Suprapubic skin (tissue), 4 donors: ENCODE measurements around the gene GPR179. TPM values are rescaled to one million over a fixed set of nuclear protein-coding genes. Genes with fewer than 3 reads are reported as not detected.

ENCODE experiments used
- DNase-seq, 2 donors: peaks; one replicate each; pipeline ENCODE4 v3.0.0-alpha.2; 2019; ENCODE audit warnings: low spot score in 2 of 2
- H3K27ac ChIP-seq: fragments of 200-600 bp; sonication (generic); one replicate; pipeline ENCODE4 v1.5.1; 2019
- H3K27me3 ChIP-seq: fragments of 200-600 bp; sonication (generic); one replicate; pipeline ENCODE4 v1.5.1; 2019
- H3K36me3 ChIP-seq: fragments of 200-600 bp; sonication (generic); one replicate; pipeline ENCODE4 v1.5.1; 2019
- H3K4me1 ChIP-seq: fragments of 200-600 bp; sonication (generic); one replicate; pipeline ENCODE4 v1.5.1; 2019
- H3K4me3 ChIP-seq: fragments of 200-600 bp; sonication (generic); one replicate; pipeline ENCODE4 v1.5.1; 2019; ENCODE audit warnings: mild to moderate bottlenecking
- H3K9me3 ChIP-seq: fragments of 200-600 bp; sonication (generic); one replicate; pipeline ENCODE4 v1.5.1; 2019
- EP300 ChIP-seq: sonication (generic); formaldehyde crosslinking; IDR thresholded peaks from one replicate; pipeline ENCODE4 v1.6.1; 2017; ENCODE audit warnings: antibody characterized with exemption
- POLR2A ChIP-seq, 2 donors: fragments of 450-650 bp; IDR thresholded peaks; one replicate each; pipeline ENCODE4 v1.6.1; 2017; ENCODE audit warnings: antibody characterized with exemption in 2 of 2, mild to moderate bottlenecking in 2 of 2, moderate library complexity in 2 of 2
- POLR2AphosphoS5 ChIP-seq, 3 donors: sonication (generic); formaldehyde crosslinking; IDR thresholded peaks; one replicate each; pipeline ENCODE4 v1.6.1; 2017; ENCODE audit warnings: antibody characterized with exemption in 3 of 3
- WGBS: methylation state at CpG from one replicate; pipeline ENCODE4 v1.1.5; 2018; 5-methylcytosine and 5-hydroxymethylcytosine counted together
- total RNA-seq, 4 donors: library from RNA; depleted of rRNA; stranded (reverse); fragments of >200 nt; gene quantifications; one replicate each; pipeline ENCODE4 v1.1.0, GENCODE V29; 2016
- TF ChIP-seq, protein P1 (sequence below), 2 donors: fragments of 200-600 bp in 1 of 2; fragments of 450-650 bp in 1 of 2; sonication (generic) in 1 of 2; IDR thresholded peaks; one replicate each; pipeline ENCODE4 v1.5.1; 2016 to 2019; ENCODE audit warnings: antibody characterized with exemption in 2 of 2, mild to moderate bottlenecking in 1 of 2, moderate library complexity in 1 of 2

The GPR179 gene
- total RNA-seq, 4 donors from 2014 or later = 0.17 TPM; not detected in 3

DNA sequence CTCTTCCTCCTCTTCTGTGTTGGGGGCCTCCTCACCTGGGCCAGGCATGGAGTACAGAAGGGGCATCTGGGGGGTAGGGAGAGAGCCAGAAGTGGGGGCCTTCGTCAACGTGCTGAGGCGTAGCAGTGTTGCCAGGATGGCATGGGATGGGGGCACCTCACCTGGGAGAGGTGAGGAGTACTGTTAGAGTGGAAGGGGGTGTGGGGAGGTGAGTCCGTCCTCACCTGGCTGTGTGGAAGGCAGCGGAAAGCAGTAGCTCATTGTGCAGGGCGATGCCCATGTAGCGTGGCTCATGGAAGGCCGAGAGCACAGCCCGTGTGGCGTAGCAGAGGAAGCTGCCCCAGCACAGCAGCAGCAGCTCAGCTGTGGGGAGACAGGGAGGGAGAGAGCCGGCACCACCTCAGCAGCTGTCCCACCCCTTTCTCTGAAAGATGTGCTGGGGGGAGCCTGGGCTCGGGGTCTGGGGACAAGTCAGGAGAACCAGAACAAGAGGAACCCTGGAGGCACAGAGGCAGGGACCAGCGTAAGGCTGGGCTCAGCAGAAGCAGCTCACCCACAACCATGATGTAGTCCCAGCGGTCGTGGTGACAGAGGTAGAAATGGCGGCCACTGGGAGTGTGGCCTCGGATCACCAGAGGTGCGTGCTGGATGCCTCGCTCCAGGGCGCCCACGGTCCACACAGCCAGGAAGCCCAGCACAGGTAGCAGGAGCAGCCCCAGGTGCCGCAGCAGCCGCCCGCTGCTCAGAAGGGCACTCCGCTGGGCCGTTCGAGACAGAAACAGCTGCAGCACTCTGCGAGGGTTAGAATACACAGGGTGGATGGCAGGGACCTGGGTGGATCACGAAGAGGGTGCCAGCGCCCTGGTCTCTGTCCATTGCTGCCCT is 9.0 kb downstream of the GPR179 start:
- Histone ChIP-seq H3K27ac (no peak overlapping the region), H3K4me1 (no peaks in the 10 kb centered on the region), H3K4me3 (no peak overlapping the region), H3K27me3 (peaks cover 15% of the 10 kb centered on the region), H3K36me3 (no peaks in the 10 kb centered on the region), H3K9me3 (no peaks in the 10 kb centered on the region)
- DNase-seq = no peak
- 87% methylated on average over 29 of the region's 30 CpGs for WGBS
- no peak for TF ChIP-seq POLR2A (IDR thresholded peaks at IDR 0.05)
- TF ChIP-seq, protein P1, sequence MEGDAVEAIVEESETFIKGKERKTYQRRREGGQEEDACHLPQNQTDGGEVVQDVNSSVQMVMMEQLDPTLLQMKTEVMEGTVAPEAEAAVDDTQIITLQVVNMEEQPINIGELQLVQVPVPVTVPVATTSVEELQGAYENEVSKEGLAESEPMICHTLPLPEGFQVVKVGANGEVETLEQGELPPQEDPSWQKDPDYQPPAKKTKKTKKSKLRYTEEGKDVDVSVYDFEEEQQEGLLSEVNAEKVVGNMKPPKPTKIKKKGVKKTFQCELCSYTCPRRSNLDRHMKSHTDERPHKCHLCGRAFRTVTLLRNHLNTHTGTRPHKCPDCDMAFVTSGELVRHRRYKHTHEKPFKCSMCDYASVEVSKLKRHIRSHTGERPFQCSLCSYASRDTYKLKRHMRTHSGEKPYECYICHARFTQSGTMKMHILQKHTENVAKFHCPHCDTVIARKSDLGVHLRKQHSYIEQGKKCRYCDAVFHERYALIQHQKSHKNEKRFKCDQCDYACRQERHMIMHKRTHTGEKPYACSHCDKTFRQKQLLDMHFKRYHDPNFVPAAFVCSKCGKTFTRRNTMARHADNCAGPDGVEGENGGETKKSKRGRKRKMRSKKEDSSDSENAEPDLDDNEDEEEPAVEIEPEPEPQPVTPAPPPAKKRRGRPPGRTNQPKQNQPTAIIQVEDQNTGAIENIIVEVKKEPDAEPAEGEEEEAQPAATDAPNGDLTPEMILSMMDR (IDR thresholded peaks at IDR 0.05) = no peak
- no peak for TF ChIP-seq EP300
- no peak for TF ChIP-seq POLR2AphosphoS5 (IDR thresholded peaks at IDR 0.05)

GRCh38 chr17:38333635-38334295 is 10.0 kb downstream of the GPR179 start:
- Histone ChIP-seq H3K4me3 (no peak overlapping the region), H3K9me3 (no peaks in the 10 kb centered on the region), H3K27ac (no peak overlapping the region), H3K27me3 (peaks cover 15% of the 10 kb centered on the region), H3K36me3 (no peaks in the 10 kb centered on the region), H3K4me1 (no peaks in the 10 kb centered on the region)
- TF ChIP-seq EP300 = no peak
- TF ChIP-seq, protein P1 (IDR thresholded peaks at IDR 0.05) = peak in 1 of 2 donors; percentile 46
- WGBS = 49% methylated on average over 11 of the region's 12 CpGs
- peak in 1 of 2 donors; percentile 38 for DNase-seq

DNA sequence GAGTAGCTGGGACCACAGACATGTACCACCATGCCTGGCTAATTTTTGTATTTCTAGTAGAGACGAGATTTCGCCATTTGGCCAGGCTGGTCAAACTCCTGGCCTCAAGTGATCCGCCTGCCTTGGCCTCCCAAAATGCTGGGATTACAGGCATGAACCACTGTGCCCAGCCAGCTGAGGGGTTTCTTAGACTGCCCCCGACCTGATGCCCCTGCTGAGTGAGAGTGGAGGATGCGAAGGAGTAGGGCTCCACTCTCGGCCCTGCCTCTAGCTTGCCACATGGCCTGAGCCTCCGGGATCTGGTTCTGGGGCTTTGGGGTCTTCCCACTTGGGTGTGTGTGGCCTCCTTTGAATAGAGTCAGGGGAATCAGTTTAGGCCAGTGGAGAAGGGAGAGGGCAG is 11.0 kb downstream of the GPR179 start:
- DNase-seq = no peak
- Histone ChIP-seq H3K9me3 (no peaks in the 10 kb centered on the region), H3K27ac (no peak overlapping the region), H3K36me3 (no peaks in the 10 kb centered on the region), H3K27me3 (peaks cover 15% of the 10 kb centered on the region), H3K4me1 (no peaks in the 10 kb centered on the region), H3K4me3 (no peak overlapping the region)
- TF ChIP-seq, protein P1 (IDR thresholded peaks at IDR 0.05) = no peak
- no peak for TF ChIP-seq POLR2A (IDR thresholded peaks at IDR 0.05)
- TF ChIP-seq EP300 = no peak
- TF ChIP-seq POLR2AphosphoS5 (IDR thresholded peaks at IDR 0.05) = no peak
- WGBS = 92% methylated on average over 7 of the region's 7 CpGs

DNA sequence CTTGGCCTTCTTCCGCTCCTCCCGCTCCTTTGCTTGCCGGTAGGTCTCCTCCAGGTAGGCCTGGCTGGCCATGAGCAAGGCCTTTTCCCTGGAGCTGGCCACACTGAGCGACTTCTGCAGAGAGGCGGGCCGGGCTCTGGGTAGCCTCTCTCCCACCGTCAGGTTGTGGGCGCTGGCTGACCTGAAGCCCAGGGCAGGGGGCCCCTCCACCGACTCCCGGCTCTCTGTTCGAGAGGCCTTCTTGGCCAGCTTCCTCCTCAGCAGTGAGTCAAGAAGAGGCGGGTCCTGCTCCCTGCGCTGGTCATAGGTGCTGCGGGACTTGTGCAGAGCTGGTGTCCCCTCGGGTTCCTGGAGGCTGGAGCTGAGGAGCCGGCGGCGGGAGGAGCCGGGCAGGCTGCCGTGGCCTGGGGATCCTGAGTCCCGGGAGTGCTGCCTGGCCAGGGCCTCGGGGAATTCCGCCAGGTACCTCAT is 12.8 kb downstream of the GPR179 start:
- no peaks in the 10 kb centered on the region for H3K9me3 ChIP-seq
- DNase-seq = no peak
- H3K4me1 ChIP-seq = peaks cover 12% of the 10 kb centered on the region
- no peak for TF ChIP-seq POLR2A (IDR thresholded peaks at IDR 0.05)
- TF ChIP-seq EP300 = no peak
- TF ChIP-seq POLR2AphosphoS5 (IDR thresholded peaks at IDR 0.05) = no peak
- TF ChIP-seq, protein P1 (IDR thresholded peaks at IDR 0.05) = no peak
- no peak overlapping the region for H3K4me3 ChIP-seq
- H3K36me3 ChIP-seq = no peaks in the 10 kb centered on the region
- peaks cover 15% of the 10 kb centered on the region for H3K27me3 ChIP-seq
- no peak overlapping the region for H3K27ac ChIP-seq
- WGBS = 89% methylated on average over 12 of the region's 23 CpGs
